Measurements from ENCODE around the gene PHLDB2.

The PHLDB2 gene

DNA sequence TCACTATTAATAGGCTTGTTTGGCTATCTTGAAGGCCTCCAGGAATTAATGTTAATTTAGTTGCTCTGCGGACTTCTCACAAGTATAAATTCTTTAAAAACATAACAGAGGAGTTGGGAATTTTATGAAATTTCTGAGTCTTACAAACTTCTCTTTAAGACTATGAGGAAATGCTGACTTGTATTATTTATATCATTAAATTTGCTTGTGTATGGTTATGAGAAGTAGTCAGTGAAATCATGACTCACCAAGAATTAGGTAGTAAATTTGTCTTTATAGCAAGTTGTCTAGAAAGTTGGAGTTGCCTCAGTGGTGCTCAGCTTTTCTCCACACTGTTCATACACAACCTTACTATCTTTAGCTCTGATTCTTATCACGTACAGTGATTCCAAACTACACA lies 26.5 kb downstream of the PHLDB2 start:
- Mint-ChIP-seq H3K9me3 (peaks cover 11% of the 10 kb centered on the region), H3K36me3 (ENCODE audit: low read depth) (peaks cover 79% of the 10 kb centered on the region), H3K27ac (no peak overlapping the region), H3K4me3 (no peak overlapping the region), H3K4me1 (peaks cover 10% of the 10 kb centered on the region), H3K27me3 (ENCODE audit: low read depth, poor library complexity) (no peaks in the 10 kb centered on the region)
- no peak for DNase-seq
- TF ChIP-seq, protein P1, sequence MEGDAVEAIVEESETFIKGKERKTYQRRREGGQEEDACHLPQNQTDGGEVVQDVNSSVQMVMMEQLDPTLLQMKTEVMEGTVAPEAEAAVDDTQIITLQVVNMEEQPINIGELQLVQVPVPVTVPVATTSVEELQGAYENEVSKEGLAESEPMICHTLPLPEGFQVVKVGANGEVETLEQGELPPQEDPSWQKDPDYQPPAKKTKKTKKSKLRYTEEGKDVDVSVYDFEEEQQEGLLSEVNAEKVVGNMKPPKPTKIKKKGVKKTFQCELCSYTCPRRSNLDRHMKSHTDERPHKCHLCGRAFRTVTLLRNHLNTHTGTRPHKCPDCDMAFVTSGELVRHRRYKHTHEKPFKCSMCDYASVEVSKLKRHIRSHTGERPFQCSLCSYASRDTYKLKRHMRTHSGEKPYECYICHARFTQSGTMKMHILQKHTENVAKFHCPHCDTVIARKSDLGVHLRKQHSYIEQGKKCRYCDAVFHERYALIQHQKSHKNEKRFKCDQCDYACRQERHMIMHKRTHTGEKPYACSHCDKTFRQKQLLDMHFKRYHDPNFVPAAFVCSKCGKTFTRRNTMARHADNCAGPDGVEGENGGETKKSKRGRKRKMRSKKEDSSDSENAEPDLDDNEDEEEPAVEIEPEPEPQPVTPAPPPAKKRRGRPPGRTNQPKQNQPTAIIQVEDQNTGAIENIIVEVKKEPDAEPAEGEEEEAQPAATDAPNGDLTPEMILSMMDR (IDR thresholded peaks at IDR 0.05) = no peak

DNA sequence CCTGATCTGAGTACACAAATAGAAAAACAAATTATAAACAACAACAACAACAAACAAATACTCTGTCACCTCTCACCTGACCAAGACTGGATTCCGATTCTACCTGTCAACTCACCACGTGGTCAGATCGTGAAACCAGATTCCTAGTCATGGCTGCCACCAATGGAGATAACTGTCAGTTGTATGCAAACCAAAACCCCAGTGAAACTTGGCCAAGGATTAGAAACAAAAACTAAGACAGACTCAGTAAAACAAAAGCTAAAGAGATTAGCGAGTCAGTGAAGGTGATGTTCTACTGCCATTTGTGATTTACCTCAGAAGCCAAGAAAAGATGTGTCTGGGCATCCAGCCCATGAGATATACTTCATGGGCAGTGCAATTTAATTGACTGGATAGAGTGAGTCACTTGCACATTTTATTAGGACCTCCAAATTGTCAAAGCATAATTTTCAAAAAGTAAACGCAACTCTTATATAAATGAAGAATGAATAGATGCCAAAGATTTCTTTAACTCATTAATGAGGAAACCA lies 31.1 kb downstream of the PHLDB2 start:
- H3K4me1 Mint-ChIP-seq = no peaks in the 10 kb centered on the region
- H3K9me3 Mint-ChIP-seq = peaks cover 9% of the 10 kb centered on the region
- H3K27ac Mint-ChIP-seq = no peak overlapping the region
- DNase-seq = no peak
- peaks cover 54% of the 10 kb centered on the region for H3K36me3 Mint-ChIP-seq (ENCODE audit: low read depth)
- no peak overlapping the region for H3K4me3 Mint-ChIP-seq
- H3K27me3 Mint-ChIP-seq (ENCODE audit: low read depth, poor library complexity) = no peaks in the 10 kb centered on the region
- TF ChIP-seq, protein P1 (IDR thresholded peaks at IDR 0.05) = no peak

GRCh38 chr3:111892070-111892469 lies 33.0 kb downstream of the PHLDB2 start:
- Mint-ChIP-seq H3K9me3 (peaks cover 13% of the 10 kb centered on the region), H3K36me3 (ENCODE audit: low read depth) (peaks cover 43% of the 10 kb centered on the region), H3K27me3 (ENCODE audit: low read depth, poor library complexity) (no peaks in the 10 kb centered on the region), H3K4me1 (no peaks in the 10 kb centered on the region), H3K4me3 (no peak overlapping the region), H3K27ac (no peak overlapping the region)
- TF ChIP-seq, protein P1 (IDR thresholded peaks at IDR 0.05) = no peak
- DNase-seq = no peak

GRCh38 chr3:111895071-111895470 lies 36.0 kb downstream of the PHLDB2 start:
- peaks cover 4% of the 10 kb centered on the region for H3K27me3 Mint-ChIP-seq (ENCODE audit: low read depth, poor library complexity)
- peaks cover 46% of the 10 kb centered on the region for H3K36me3 Mint-ChIP-seq (ENCODE audit: low read depth)
- TF ChIP-seq, protein P1 (IDR thresholded peaks at IDR 0.05) = no peak
- H3K9me3 Mint-ChIP-seq = peaks cover 41% of the 10 kb centered on the region
- no peak overlapping the region for H3K27ac Mint-ChIP-seq
- no peak for DNase-seq
- no peaks in the 10 kb centered on the region for H3K4me1 Mint-ChIP-seq
- no peak overlapping the region for H3K4me3 Mint-ChIP-seq

DNA sequence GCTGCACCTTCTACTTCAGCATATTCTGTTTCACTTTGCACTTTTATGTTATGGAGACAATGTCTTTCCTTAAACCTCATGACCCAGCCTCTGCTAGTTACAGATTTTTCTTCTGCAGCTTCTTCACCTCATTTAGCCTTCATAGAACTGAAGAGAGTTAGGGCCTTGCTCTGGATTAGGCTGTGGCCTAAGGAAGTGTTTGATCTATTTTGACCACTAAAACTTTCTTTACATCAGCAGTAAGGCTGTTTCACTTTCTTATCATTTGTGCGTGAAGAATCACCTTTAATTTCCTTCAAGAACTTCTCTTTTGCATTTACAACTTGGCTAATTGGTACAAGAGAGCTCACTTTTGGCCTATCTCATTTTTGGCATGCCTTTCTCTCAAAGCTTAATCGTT lies 40.9 kb downstream of the PHLDB2 start:
- Mint-ChIP-seq H3K4me3 (no peak overlapping the region), H3K27ac (no peak overlapping the region)
- TF ChIP-seq, protein P1 (IDR thresholded peaks at IDR 0.05) = no peak

DNA sequence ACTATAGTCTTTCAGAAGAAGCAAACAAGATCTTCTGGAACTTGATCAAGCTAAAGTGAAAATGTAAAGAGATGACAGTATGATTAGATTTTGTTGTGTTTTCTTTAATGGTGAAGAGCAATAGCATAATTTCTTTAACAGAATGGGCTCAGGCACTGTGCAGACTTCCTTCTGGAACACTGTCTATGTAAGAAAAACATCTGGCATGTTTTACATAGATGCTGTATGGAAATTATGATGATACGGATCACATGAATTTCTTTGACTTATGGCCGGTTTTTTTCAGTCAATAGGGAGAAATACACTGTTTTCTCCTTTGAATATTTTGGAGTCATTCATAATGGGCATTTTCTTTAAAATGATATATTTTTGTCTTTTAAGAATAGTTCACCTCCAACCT lies 42.6 kb downstream of the PHLDB2 start:
- H3K9me3 Mint-ChIP-seq = peaks cover 40% of the 10 kb centered on the region
- H3K36me3 Mint-ChIP-seq (ENCODE audit: low read depth) = peaks cover 68% of the 10 kb centered on the region
- peaks cover 4% of the 10 kb centered on the region for H3K27me3 Mint-ChIP-seq (ENCODE audit: low read depth, poor library complexity)
- H3K4me1 Mint-ChIP-seq = peaks cover 10% of the 10 kb centered on the region
- TF ChIP-seq, protein P1 (IDR thresholded peaks at IDR 0.05) = no peak
- no peak overlapping the region for H3K4me3 Mint-ChIP-seq
- H3K27ac Mint-ChIP-seq = no peak overlapping the region
- DNase-seq = no peak

More for the DNA sequence above, 40.9 kb downstream of the PHLDB2 start:
- DNase-seq = no peak
- Mint-ChIP-seq H3K27me3 (ENCODE audit: low read depth, poor library complexity) (peaks cover 4% of the 10 kb centered on the region), H3K36me3 (ENCODE audit: low read depth) (peaks cover 68% of the 10 kb centered on the region), H3K4me1 (peaks cover 10% of the 10 kb centered on the region), H3K9me3 (peaks cover 40% of the 10 kb centered on the region)
